A673 (cell line): ENCODE data around the gene KRT76. TPM values are rescaled to one million over a fixed set of nuclear protein-coding genes. Genes with fewer than 3 reads are reported as not detected.

Experiments used
- BruUV-seq: library from RNA; stranded (reverse); fragments of 400-500 nt; replicated peaks from 2 replicates; lab custom pipeline; 2021; lab: Mats Ljungman, UMichigan
- CTCF ChIA-PET: fragments of 300-600 bp; sonication (Branson Sonifier 250); formaldehyde crosslinking; loops from one replicate; lab custom pipeline; 2022; ENCODE audit warnings: antibody characterized with exemption; lab: Charles Lee
- POLR2A ChIA-PET: fragments of 300-600 bp; sonication (Branson Sonifier 250); formaldehyde crosslinking; loops from one replicate; lab custom pipeline; 2022; ENCODE audit warnings: antibody characterized with exemption; ENCODE audit not compliant: low non-redundant PET; lab: Charles Lee
- DNase-seq: peaks from one replicate; pipeline ENCODE4 v3.0.0-alpha.2; 2015; ENCODE audit warnings: low spot score
- H3K27ac ChIP-seq: fragments of 200-600 bp; sonication (generic); 2 replicates; pipeline ENCODE4 v1.5.1; 2016; ENCODE audit warnings: mixed run types, low read depth, mild to moderate bottlenecking, mixed read lengths, antibody characterized with exemption, low read length; ENCODE audit not compliant: poor library complexity, severe bottlenecking
- H3K27me3 ChIP-seq: fragments of 200-600 bp; sonication (generic); replicated peaks from 2 replicates; pipeline ENCODE4 v1.6.1; 2017; ENCODE audit warnings: mixed run types, low read depth, mild to moderate bottlenecking, mixed read lengths, antibody characterized with exemption, low read length; ENCODE audit not compliant: insufficient read depth, poor library complexity
- H3K36me3 ChIP-seq: fragments of 200-600 bp; sonication (generic); 2 replicates; pipeline ENCODE4 v1.6.1; 2016; ENCODE audit warnings: mixed run types, mild to moderate bottlenecking, mixed read lengths, antibody characterized with exemption, low read length; ENCODE audit not compliant: insufficient read depth, poor library complexity, severe bottlenecking
- H3K4me1 ChIP-seq: fragments of 200-600 bp; sonication (generic); 2 replicates; pipeline ENCODE4 v1.6.1; 2017; ENCODE audit warnings: mixed run types, mild to moderate bottlenecking, mixed read lengths, antibody characterized with exemption, low read length; ENCODE audit not compliant: insufficient read depth, poor library complexity, severe bottlenecking
- H3K4me3 ChIP-seq: fragments of 200-600 bp; sonication (generic); 2 replicates; pipeline ENCODE4 v1.5.1; 2016; ENCODE audit warnings: low read depth, mixed run types, mild to moderate bottlenecking, mixed read lengths, low read length; ENCODE audit not compliant: poor library complexity, severe bottlenecking
- H3K9me3 ChIP-seq: fragments of 200-600 bp; sonication (generic); 2 replicates; pipeline ENCODE4 v1.6.1; 2016; ENCODE audit warnings: mixed run types, low read depth, mild to moderate bottlenecking, mixed read lengths, antibody characterized with exemption, low read length; ENCODE audit not compliant: poor library complexity, severe bottlenecking
- EZH2 ChIP-seq: fragments of 200-600 bp; sonication (generic); IDR thresholded peaks from 2 replicates; pipeline ENCODE4 v1.6.1; 2017; ENCODE audit warnings: borderline replicate concordance, low read depth, mild to moderate bottlenecking, mixed read lengths, antibody characterized with exemption, low read length; ENCODE audit not compliant: poor library complexity, severe bottlenecking
- intact Hi-C: fragments of 100-400 bp; cut with micrococcal nuclease; formaldehyde crosslinking; loops from one replicate; pipeline ENCODE4 v1.10.0; 2022; ENCODE audit not compliant: unreplicated experiment
- total RNA-seq: library from RNA; stranded (reverse); gene quantifications from 2 replicates; pipeline ENCODE4 v1.2.3, GENCODE V29; 2021
- TF ChIP-seq, protein P1 (sequence below): fragments of 300-800, 200-600 bp; sonication (generic); conservative IDR thresholded peaks from 2 replicates; pipeline ENCODE4 v1.5.1; 2017; ENCODE audit warnings: low read depth, mild to moderate bottlenecking, antibody characterized with exemption, low read length, moderate library complexity, mixed read lengths

KRT76 gene
- total RNA-seq, 1 experiment from 2014 or later: not detected

DNA sequence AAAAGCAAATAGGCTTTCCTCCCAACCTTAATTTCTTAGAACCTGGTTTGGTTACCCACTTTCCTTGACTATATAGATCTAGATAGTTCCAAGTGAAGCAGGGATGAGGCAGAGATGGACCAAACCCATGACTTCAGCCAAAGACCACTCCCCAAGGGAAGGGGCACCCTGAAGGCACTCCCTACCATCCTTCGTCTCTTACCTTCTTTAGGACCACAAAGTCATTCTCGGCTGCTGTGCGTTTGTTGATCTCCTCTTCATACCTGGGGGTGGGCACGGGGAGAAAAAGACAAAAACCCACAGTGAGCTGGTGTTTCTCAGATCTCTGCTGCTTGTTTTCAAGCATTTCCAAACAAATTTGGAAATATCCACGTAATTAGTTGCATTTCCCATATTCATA, 33.4 kb upstream of the KRT76 start:
- no peak overlapping the region for H3K27ac ChIP-seq
- H3K9me3 ChIP-seq: no peaks in the 10 kb centered on the region
- BruUV-seq: no TSS peak
- no peaks in the 10 kb centered on the region for H3K27me3 ChIP-seq
- DNase-seq: no peak
- intact Hi-C loops: no loop called here
- POLR2A ChIA-PET: no interaction called here
- H3K36me3 ChIP-seq: no peaks in the 10 kb centered on the region
- H3K4me1 ChIP-seq: no peaks in the 10 kb centered on the region
- no peak for TF ChIP-seq EZH2
- TF ChIP-seq, protein P1, sequence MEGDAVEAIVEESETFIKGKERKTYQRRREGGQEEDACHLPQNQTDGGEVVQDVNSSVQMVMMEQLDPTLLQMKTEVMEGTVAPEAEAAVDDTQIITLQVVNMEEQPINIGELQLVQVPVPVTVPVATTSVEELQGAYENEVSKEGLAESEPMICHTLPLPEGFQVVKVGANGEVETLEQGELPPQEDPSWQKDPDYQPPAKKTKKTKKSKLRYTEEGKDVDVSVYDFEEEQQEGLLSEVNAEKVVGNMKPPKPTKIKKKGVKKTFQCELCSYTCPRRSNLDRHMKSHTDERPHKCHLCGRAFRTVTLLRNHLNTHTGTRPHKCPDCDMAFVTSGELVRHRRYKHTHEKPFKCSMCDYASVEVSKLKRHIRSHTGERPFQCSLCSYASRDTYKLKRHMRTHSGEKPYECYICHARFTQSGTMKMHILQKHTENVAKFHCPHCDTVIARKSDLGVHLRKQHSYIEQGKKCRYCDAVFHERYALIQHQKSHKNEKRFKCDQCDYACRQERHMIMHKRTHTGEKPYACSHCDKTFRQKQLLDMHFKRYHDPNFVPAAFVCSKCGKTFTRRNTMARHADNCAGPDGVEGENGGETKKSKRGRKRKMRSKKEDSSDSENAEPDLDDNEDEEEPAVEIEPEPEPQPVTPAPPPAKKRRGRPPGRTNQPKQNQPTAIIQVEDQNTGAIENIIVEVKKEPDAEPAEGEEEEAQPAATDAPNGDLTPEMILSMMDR: no peak
- CTCF ChIA-PET: no interaction called here
- no peak overlapping the region for H3K4me3 ChIP-seq

DNA sequence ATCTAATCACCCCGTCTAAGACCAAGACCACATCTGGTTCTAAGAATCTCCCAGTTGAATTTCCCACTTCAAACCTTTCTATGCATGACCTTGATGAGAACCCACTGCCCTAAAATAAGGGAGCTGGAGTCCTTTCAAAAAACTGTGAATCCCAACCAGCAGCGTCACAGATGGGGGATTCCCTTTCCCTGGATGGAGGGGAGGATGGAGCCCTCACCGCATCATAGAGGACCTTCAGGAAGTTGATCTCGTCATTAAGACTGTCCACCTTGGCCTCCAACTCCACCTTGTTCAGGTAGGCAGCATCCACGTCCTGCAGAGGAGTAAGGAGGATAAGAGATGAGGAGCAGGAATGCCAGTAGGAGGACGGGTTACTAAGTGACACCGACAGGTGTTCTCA, 32.0 kb upstream of the KRT76 start:
- CTCF ChIA-PET: no interaction called here
- no peak for DNase-seq
- Histone ChIP-seq H3K9me3 (no peaks in the 10 kb centered on the region), H3K4me1 (peaks cover 11% of the 10 kb centered on the region), H3K36me3 (no peaks in the 10 kb centered on the region), H3K27me3 (no peaks in the 10 kb centered on the region), H3K27ac (no peak overlapping the region), H3K4me3 (no peak overlapping the region)
- POLR2A ChIA-PET: no interaction called here
- TF ChIP-seq, protein P1: no peak
- TF ChIP-seq EZH2: no peak
- intact Hi-C loops: no loop called here
- no TSS peak for BruUV-seq

DNA sequence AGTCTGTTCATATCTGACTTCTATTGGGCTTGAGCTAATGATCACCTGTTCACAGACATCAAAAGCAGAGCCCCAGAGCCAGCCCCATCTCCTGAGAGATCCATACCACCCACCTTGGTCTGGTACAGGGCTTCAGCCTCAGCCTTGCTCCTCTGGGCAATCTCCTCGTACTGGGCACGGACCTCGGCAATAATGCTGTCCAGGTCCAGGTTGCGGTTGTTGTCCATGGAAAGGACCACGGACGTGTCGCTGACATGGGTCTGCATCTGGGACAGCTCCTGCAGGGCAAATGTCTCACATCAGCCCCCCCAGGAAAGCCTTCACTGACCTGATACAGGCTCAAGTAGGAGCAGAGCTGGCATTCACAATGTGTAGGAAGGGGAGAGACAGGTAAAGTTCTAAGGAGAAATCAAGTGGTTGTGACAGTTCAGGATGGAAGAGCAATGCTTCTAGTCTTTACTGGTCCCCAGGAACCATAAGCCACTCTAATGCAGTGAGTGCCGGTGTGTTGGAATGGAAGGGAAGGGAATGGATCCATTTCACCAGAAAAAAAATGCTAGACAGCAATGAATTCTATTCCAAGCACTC, 31.5 kb upstream of the KRT76 start:
- Histone ChIP-seq H3K27ac (no peak overlapping the region), H3K4me3 (no peak overlapping the region), H3K9me3 (no peaks in the 10 kb centered on the region), H3K4me1 (peaks cover 16% of the 10 kb centered on the region), H3K27me3 (no peaks in the 10 kb centered on the region), H3K36me3 (no peaks in the 10 kb centered on the region)
- TF ChIP-seq, protein P1: no peak
- TF ChIP-seq EZH2: no peak
- ChIA-PET POLR2A (no interaction called here), CTCF (no interaction called here)
- intact Hi-C loops: no loop called here
- DNase-seq: no peak
- no TSS peak for BruUV-seq
